GM12891 (cell line): ENCODE results near the gene FAM163B.
A peak's percentile ranks its signal among the peaks of the same experiment; 100 is the strongest.

ENCODE experiments used
- DNase-seq: peaks from one replicate; pipeline ENCODE4 v3.0.0; 2011; ENCODE audit warnings: low spot score; ENCODE audit not compliant: insufficient read length
- FAIRE-seq: peaks from 2 replicates; lab custom pipeline; 2011; peaks lifted over from hg19 to GRCh38; lab: Jason Lieb, UNC
- PAX5 ChIP-seq: IDR thresholded peaks from 2 replicates; pipeline ENCODE4 v1.6.1; 2011; ENCODE audit warnings: low read length, moderate library complexity, mild to moderate bottlenecking; ENCODE audit not compliant: insufficient read depth, severe bottlenecking
- POLR2A ChIP-seq: IDR thresholded peaks from 2 replicates; pipeline ENCODE4 v1.6.1; 2011; ENCODE audit warnings: low read depth, low read length, control low read depth
- POLR2AphosphoS5 ChIP-seq: IDR thresholded peaks from 2 replicates; pipeline ENCODE4 v1.6.1; 2011; ENCODE audit warnings: low read depth, low read length, control low read depth
- POU2F2 ChIP-seq: IDR thresholded peaks from 2 replicates; pipeline ENCODE4 v1.6.1; 2011; ENCODE audit warnings: low read depth, mild to moderate bottlenecking, control low read depth, low read length, moderate library complexity
- SPI1 ChIP-seq: IDR thresholded peaks from 2 replicates; pipeline ENCODE4 v1.6.1; 2011; ENCODE audit warnings: low read depth, low read length, control low read depth
- TAF1 ChIP-seq: IDR thresholded peaks from 2 replicates; pipeline ENCODE4 v1.6.1; 2011; ENCODE audit warnings: low read depth, low read length, control low read depth

FAM163B gene

DNA sequence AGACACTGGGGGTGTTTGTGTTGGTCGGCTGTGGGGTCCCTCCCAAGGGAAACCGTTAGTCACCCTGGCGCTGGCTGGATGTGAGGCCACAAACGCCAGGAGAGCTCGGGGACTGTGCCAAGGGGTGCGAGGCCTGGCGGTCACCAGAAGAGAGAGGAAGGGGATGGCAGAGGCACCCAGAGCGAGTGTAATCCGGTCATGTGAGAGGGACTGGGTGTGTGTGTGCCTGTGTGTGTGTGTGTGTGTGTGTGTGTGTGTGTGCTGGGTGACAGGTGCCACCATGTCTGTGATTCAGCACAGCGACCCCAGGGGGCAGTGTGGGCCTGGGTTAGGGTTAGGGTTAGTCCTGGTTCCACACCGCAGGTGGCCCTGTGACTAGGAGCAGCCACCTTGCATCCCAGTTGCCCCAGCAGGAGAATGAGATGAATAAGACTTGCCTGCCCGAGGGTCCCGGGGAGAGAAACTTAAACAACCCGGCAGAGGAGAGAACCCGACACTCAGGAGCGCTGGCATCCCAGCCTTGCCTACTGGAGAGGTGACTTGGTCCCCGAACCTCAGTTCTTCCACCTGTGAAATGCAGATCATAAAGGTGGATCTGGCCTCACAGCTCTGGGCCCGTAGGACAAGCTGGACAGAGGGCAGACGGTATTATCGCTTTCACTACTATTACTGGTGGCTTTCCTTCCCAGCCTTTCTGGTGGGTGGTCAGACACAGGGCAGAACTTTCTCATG lies 76.1 kb downstream of the FAM163B start:
- TF ChIP-seq PAX5: no peak
- TF ChIP-seq POU2F2: no peak
- TF ChIP-seq SPI1: no peak
- TF ChIP-seq POLR2A: no peak
- no peak for TF ChIP-seq POLR2AphosphoS5
- TF ChIP-seq TAF1: no peak
- FAIRE-seq: peak; percentile 95
- DNase-seq: peak; percentile 69

DNA sequence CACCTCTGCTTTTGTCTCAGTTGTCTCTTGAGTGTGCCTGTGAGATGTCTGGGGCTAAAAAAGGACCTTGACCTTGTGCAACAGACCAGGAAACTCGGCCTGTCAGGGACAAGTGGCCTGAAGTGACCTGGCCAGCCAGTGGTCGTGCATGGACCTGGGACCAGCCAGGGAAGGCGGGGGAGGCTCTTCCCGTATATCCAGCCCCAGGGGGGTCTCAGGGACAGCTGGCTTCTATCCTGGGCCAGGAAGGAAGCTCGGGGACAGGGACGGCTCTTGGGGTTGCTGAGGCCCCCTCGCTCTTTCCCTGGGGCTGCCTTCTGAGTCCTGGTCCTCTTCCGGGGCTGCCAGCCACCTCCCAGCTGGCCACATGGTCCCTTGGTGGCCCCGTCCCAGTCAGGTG lies 77.9 kb downstream of the FAM163B start:
- DNase-seq: no peak
- TF ChIP-seq PAX5 (no peak), TAF1 (no peak)
- FAIRE-seq: no peak

DNA sequence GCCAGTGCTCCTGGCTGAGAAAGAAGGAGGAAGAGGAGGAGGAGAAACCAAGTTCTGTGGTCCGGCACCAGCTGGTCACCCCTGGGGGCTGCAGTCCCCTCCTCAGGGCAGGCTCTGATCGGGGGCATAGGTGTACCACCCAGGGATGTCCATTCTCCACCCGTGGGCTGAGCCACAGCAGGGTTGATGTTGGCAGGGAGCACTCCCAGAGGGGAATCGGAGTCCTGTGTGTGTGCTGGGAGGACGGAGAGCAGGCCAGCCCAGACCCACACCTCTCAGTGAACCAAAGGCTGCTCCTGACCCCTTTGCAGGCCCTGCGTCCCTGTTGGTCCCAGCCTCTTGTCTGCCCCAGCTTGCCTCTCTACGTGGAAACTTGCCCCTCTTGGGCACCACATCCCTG lies 79.3 kb downstream of the FAM163B start:
- no peak for FAIRE-seq
- TF ChIP-seq TAF1 (no peak), PAX5 (no peak), POLR2AphosphoS5 (no peak), SPI1 (no peak), POU2F2 (no peak), POLR2A (no peak)

DNA sequence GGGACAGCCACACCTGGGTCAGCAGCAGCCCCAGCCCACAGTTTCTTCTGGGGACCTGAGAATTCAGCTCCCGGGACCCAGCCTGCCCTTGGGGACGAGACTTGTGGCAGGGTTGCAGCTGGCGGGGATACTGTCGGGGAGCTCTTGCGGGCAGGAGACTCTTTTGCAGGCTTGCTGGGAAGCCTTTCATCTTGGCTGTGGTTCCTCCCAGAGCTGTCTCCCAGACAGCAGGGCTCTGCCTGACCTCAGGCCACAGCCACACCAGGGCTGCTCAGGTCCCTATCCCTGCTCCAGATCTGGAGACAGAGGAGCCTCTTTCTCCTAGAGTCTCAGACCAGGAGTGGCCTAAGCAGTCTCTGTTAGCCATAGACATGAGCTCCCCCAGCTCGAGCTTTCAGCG lies 79.7 kb downstream of the FAM163B start:
- no peak for FAIRE-seq
- TF ChIP-seq SPI1: no peak
- TF ChIP-seq POLR2A: no peak
- no peak for TF ChIP-seq TAF1
- no peak for TF ChIP-seq PAX5
- no peak for TF ChIP-seq POU2F2
- TF ChIP-seq POLR2AphosphoS5: no peak
- DNase-seq: no peak

More for the DNA sequence above, 79.3 kb downstream of the FAM163B start:
- no peak for DNase-seq

DNA sequence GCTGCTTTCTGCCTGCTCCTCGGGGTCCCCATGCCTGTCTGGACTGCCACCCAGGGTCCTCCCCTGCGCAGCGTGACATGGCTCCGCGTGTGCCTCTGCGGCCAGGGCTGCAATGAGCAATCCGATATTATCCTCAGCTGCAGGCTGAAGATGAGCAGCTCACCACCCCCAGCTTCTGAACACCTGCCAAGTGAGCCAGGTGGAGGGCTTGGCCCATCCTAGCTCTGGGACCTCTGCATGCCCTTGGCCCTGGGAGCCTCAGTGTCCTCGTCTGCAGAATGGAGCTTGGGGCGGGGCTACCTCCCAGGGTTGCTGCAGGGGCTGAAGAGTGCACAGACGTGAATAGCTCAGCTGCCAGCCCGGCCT lies 80.3 kb downstream of the FAM163B start:
- FAIRE-seq: no peak
- DNase-seq: no peak
- TF ChIP-seq SPI1 (no peak), TAF1 (no peak), POLR2AphosphoS5 (no peak), POU2F2 (no peak), POLR2A (no peak), PAX5 (no peak)

DNA sequence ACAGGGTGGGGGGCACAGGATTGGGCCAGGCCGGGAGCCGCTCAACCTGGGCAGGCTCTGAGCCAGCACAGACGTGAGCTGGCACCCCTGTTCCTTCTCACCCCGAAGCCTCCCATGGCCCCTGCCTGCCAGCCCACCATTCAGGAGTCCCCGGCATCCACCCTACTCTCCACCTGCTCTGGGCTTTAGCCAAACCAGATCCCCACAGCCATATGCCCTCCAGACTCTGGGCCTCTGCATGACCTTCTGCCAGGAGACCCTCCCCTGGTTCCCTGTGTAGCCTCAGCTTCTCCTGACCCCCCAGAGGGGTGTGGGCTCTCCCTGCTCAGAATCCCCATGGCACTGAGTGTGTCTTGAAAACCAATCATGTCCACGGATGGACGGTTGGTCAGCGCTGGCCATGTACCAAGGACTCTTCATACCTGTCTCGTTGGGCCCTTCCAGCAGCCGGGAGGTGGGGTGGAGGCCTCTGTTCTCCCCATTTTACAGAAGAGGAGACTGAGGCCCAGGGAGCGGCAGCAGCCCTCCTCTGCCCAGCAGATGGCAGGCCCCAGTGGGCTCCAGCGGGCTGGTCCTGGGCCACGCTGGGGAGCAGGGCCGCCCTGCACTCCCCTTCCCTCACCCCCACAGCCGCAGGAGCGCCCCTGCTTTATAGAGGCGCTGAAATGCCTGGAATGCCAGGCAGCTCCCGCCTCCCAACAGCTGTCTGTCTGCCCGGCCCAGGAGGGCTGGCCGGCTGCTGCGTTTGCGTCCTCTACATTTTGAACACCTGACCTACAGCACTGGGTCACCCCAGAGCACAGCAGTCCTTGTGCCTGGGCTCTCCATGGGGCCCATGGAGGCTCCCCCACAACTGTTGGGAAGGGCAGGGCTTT lies 81.0 kb downstream of the FAM163B start:
- TF ChIP-seq TAF1: no peak
- no peak for TF ChIP-seq POLR2A
- TF ChIP-seq SPI1: no peak
- no peak for TF ChIP-seq POU2F2
- no peak for TF ChIP-seq PAX5
- no peak for TF ChIP-seq POLR2AphosphoS5
- no peak for DNase-seq
- FAIRE-seq: no peak

DNA sequence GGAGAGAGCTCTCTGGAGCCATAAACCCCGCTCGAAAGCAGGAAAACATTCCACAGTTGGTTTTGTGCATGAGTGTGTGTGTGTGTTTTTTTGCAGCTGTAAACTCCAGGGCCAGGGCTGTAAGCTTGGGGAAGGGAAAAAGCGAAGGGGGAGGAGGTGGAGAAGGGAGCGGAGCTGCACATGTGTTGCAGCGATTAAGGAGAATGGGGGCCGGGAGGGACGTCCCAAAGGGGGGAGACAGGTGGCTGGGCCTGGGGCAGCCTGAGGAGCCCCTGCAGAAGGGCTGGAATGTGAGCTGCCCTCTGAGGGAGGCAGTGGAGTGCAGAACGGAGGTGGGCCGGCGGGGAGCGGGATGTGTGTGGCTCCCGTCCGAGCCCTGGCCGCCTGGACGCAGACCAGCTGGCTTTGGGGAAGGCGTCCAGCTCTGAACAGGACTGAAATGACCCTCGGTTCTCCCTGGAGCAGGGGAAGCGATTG lies 81.7 kb downstream of the FAM163B start:
- TF ChIP-seq PAX5 (no peak), TAF1 (no peak), SPI1 (no peak), POLR2AphosphoS5 (no peak), POLR2A (no peak), POU2F2 (no peak)
- FAIRE-seq (no peak), DNase-seq (no peak)
